Activated T-helper 2 cell treated with anti-CD3 and anti-CD28 coated beads, Interferon-gamma antibody, Interleukin-2, Interleukin-4, amounts not matched to agents 10 μg/mL and 5 μg/mL and 100 μg/mL, durations not matched to agents 14 hours and 24 hours and 36 hours (primary cell): ENCODE data around the gene GAS2L2. TPM values are rescaled to one million over a fixed set of nuclear protein-coding genes. Genes with fewer than 3 reads are reported as not detected.

Source experiments
- DNase-seq: peaks from one replicate; pipeline ENCODE4 v3.0.0; 2021; ENCODE audit warnings: low spot score
- H3K27ac Mint-ChIP-seq: one replicate; pipeline ENCODE4 v1.8.0; 2021; ENCODE audit warnings: mixed read lengths
- H3K27me3 Mint-ChIP-seq: one replicate; pipeline ENCODE4 v1.8.0; 2021; ENCODE audit warnings: low read depth, mixed read lengths
- H3K36me3 Mint-ChIP-seq: one replicate; pipeline ENCODE4 v1.8.0; 2021; ENCODE audit warnings: low read depth, mixed read lengths
- H3K4me1 Mint-ChIP-seq: one replicate; pipeline ENCODE4 v1.8.0; 2021; ENCODE audit warnings: low read depth, mixed read lengths
- H3K4me3 Mint-ChIP-seq: one replicate; pipeline ENCODE4 v1.8.0; 2021; ENCODE audit warnings: low read depth, mild to moderate bottlenecking, moderate library complexity, mixed read lengths
- H3K9me3 Mint-ChIP-seq: one replicate; pipeline ENCODE4 v1.8.0; 2021; ENCODE audit warnings: mixed read lengths
- intact Hi-C: fragments of 100-400 bp; cut with micrococcal nuclease; formaldehyde crosslinking; loops from one replicate; pipeline ENCODE4 v1.15.1; 2023
- total RNA-seq: library from RNA; stranded (reverse); gene quantifications from 2 replicates; pipeline ENCODE4 v1.2.3, GENCODE V29; 2022

GAS2L2 gene
- total RNA-seq, 1 donor from 2014 or later: not detected

GRCh38 chr17:35727635-35728034 is 25.4 kb downstream of the GAS2L2 start:
- DNase-seq: no peak
- Mint-ChIP-seq H3K9me3 (no peaks in the 10 kb centered on the region), H3K27ac (no peak overlapping the region), H3K27me3 (peaks cover 17% of the 10 kb centered on the region), H3K4me1 (peaks cover 9% of the 10 kb centered on the region), H3K36me3 (peaks cover 41% of the 10 kb centered on the region), H3K4me3 (no peak overlapping the region)
- intact Hi-C loops: no loop called here

DNA sequence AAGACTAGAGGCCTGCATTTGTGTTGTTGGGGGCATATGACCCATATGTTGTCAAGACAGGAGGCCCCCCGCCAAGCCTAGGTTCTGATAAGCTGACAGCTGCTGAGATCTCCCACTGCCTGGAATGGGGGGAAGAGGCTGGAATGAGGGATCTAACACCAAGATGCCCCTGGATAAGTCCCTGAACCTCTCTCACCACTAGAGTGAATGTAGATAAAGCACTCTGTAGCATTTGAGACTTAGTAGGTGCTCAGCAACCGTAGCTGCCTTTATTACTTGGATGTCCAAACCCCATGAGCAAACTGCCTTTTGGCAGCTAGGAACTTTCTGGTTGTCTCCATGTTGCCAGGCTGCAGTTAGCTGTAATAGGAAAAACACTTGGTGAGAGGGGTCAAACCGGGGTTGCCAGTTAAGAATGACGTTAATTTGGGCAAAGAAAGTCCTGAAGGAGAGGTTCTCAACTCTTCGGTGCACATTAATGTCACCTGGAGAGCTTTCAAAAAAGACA is 26.0 kb downstream of the GAS2L2 start:
- Mint-ChIP-seq H3K36me3 (peaks cover 42% of the 10 kb centered on the region), H3K27me3 (peaks cover 11% of the 10 kb centered on the region), H3K9me3 (no peaks in the 10 kb centered on the region), H3K4me3 (no peak overlapping the region), H3K4me1 (peaks cover 9% of the 10 kb centered on the region), H3K27ac (no peak overlapping the region)
- DNase-seq: no peak
- intact Hi-C loops: no loop called here

DNA sequence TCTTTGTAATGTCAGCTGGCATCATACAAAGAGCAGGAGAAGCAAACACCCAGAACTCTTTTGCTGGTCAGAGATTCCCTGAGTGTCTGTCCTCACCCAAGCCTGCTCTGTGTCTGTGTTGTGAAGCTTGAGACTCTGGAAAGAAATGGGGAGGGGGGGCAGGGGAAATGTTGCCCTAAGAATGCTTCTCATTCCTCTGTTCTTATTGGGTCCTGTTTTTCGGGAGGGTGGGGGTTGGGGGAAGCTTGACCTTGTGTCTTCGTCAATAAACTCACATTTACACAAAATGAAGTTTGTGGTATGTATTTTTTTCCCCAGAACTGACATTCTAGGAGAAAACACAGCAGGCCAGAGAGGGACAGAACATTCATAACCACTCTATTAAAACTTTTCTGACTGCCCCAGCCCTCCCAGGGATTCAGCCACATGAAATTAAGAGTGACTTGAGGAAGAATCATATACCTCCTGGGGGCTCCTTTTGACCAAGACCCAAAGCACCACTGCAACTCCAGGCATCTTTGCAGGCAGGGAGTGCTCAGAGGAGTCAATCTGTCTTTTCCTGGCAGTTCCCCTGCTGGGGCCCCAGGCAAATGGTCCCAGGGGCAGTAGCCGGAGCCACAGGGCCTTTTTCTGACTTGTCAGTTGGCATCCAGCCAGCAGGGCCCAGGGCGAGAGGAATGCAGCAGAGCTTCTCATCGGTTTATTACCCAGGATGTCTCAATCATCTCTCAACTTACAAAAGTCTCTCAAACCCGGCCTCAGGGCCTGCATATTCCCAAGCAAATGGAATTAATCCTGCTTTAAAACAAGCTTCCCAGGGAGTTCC is 26.7 kb downstream of the GAS2L2 start:
- Mint-ChIP-seq H3K4me1 (peaks cover 9% of the 10 kb centered on the region), H3K27ac (no peak overlapping the region), H3K4me3 (no peak overlapping the region), H3K9me3 (no peaks in the 10 kb centered on the region), H3K36me3 (peaks cover 47% of the 10 kb centered on the region), H3K27me3 (peaks cover 10% of the 10 kb centered on the region)
- intact Hi-C loops: no loop called here
- no peak for DNase-seq

- Mint-ChIP-seq H3K9me3 (no peaks in the 10 kb centered on the region), H3K4me3 (no peak overlapping the region), H3K36me3 (peaks cover 48% of the 10 kb centered on the region), H3K4me1 (peaks cover 4% of the 10 kb centered on the region), H3K27ac (no peak overlapping the region), H3K27me3 (peaks cover 4% of the 10 kb centered on the region)
- intact Hi-C loops: no loop called here
- no peak for DNase-seq
Observed at GRCh38 chr17:35725802-35726126, 27.3 kb downstream of the GAS2L2 start.

DNA sequence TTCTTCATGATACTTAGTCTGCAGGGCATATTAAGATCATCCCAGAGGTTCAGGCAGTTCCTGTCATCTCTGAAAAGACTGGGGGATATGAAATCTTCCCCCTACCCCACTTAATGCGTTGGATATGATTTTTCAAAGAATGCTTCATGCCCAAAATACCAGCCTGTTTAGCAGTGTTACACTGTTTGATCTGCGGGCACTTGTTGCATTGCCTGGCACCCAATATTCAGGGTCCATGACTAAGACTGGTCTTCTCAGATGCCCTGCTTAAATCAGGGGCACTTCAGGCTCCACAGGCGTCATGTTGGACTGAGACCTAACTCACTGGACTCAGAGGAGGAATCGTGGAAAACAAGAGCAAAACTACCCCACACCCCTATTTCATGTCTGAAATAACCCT is 28.0 kb downstream of the GAS2L2 start:
- Mint-ChIP-seq H3K4me3 (no peak overlapping the region), H3K4me1 (no peaks in the 10 kb centered on the region), H3K27ac (no peak overlapping the region), H3K9me3 (no peaks in the 10 kb centered on the region), H3K36me3 (peaks cover 48% of the 10 kb centered on the region), H3K27me3 (no peaks in the 10 kb centered on the region)
- intact Hi-C loops: no loop called here
- no peak for DNase-seq

- Mint-ChIP-seq H3K4me1 (no peaks in the 10 kb centered on the region), H3K4me3 (no peak overlapping the region), H3K27me3 (no peaks in the 10 kb centered on the region), H3K9me3 (no peaks in the 10 kb centered on the region), H3K27ac (no peak overlapping the region), H3K36me3 (peaks cover 57% of the 10 kb centered on the region)
- intact Hi-C loops: no loop called here
- DNase-seq: no peak
Observed at GRCh38 chr17:35723735-35724134, 29.3 kb downstream of the GAS2L2 start.

DNA sequence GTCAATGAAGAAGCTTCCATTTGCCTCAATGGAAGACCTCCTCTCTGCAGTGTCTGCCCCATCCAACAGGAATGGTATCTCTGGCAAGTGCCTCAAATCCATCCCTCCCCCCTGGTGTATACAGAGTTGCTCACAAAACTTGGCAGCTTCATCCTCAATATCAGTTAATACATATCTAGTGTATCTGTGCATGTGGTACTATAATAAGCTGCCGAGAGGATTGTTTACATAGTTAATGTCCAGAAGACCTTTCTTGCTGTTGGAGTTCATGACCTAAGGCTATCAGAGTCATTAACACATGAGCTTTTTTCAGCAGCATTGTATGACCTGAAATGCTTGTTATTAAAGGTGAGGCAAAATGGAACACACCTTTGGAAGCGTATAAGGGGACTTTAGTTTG is 35.6 kb downstream of the GAS2L2 start:
- Mint-ChIP-seq H3K36me3 (peaks cover 48% of the 10 kb centered on the region), H3K4me3 (no peak overlapping the region), H3K27ac (no peak overlapping the region), H3K9me3 (no peaks in the 10 kb centered on the region), H3K27me3 (no peaks in the 10 kb centered on the region), H3K4me1 (peaks cover 3% of the 10 kb centered on the region)
- DNase-seq: no peak
- intact Hi-C loops: no loop called here

- Mint-ChIP-seq H3K4me1 (peaks cover 3% of the 10 kb centered on the region), H3K27ac (no peak overlapping the region), H3K4me3 (no peak overlapping the region), H3K27me3 (no peaks in the 10 kb centered on the region), H3K36me3 (peaks cover 47% of the 10 kb centered on the region), H3K9me3 (no peaks in the 10 kb centered on the region)
- no peak for DNase-seq
- intact Hi-C loops: no loop called here
Observed at GRCh38 chr17:35716897-35717465, 36.1 kb downstream of the GAS2L2 start.

GRCh38 chr17:35716173-35716572 is 36.9 kb downstream of the GAS2L2 start:
- H3K4me1 Mint-ChIP-seq: peaks cover 3% of the 10 kb centered on the region
- H3K27me3 Mint-ChIP-seq: no peaks in the 10 kb centered on the region
- peaks cover 44% of the 10 kb centered on the region for H3K36me3 Mint-ChIP-seq
- H3K9me3 Mint-ChIP-seq: no peaks in the 10 kb centered on the region
- DNase-seq: no peak
- no peak overlapping the region for H3K27ac Mint-ChIP-seq
- intact Hi-C loops: no loop called here
- H3K4me3 Mint-ChIP-seq: no peak overlapping the region

- no peak overlapping the region for H3K27ac Mint-ChIP-seq
- peaks cover 42% of the 10 kb centered on the region for H3K36me3 Mint-ChIP-seq
- no peaks in the 10 kb centered on the region for H3K27me3 Mint-ChIP-seq
- intact Hi-C loops: no loop called here
- no peak for DNase-seq
- no peaks in the 10 kb centered on the region for H3K9me3 Mint-ChIP-seq
- peaks cover 3% of the 10 kb centered on the region for H3K4me1 Mint-ChIP-seq
- H3K4me3 Mint-ChIP-seq: no peak overlapping the region
Observed at GRCh38 chr17:35715416-35715815, 37.6 kb downstream of the GAS2L2 start.

DNA sequence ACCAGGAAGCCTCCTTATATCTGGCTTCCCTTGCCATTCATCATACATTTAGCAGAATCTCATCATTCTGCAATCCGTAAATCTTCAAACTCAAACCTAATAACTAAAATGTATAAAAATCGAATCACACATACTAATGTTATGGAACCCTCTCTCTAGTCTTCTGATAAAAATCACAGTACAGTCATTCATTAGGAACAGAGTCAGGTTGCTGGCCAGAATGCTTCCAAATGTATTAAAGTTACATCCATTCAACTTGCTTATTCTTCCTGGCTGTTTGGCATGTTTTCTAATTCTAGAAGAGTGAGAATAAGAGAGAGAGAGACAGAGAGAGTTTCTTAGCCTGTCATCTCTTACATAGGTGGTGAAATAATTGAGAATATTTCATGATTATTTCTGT is 38.1 kb downstream of the GAS2L2 start:
- Mint-ChIP-seq H3K27me3 (no peaks in the 10 kb centered on the region), H3K4me3 (no peak overlapping the region), H3K4me1 (peaks cover 3% of the 10 kb centered on the region), H3K36me3 (peaks cover 44% of the 10 kb centered on the region), H3K9me3 (no peaks in the 10 kb centered on the region), H3K27ac (no peak overlapping the region)
- no peak for DNase-seq
- intact Hi-C loops: no loop called here

DNA sequence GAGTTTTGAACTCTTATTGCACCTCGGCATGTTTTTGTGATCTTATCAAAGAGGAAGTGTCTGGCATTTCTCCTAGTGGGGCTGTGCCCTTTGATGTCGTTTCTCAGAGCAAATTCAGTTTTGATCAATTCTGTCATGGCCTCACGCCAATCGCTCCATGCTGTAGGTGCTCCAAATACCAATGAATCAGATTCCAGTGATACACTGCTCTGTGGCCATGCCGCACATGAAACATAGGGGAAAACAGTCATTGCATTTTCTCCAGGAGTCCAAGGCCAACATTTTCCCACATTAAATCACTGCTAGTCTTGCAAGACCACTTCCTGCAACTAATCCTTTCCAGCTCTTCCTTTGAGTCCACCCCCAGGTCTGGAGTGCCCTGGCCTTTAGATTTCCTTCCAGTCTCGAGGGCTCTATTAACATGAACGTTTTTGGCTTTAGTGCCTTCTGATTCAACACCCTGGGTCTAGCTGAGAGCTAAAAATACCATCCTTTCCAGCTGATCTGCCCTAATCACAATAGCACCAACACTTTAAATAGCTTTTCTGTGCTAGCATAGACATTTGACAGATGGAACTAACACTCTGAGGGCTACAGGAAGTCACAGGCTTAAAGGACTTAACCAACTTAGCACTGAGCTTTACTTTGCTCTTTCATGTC is 39.8 kb downstream of the GAS2L2 start:
- peaks cover 46% of the 10 kb centered on the region for H3K36me3 Mint-ChIP-seq
- H3K4me3 Mint-ChIP-seq: no peak overlapping the region
- peaks cover 5% of the 10 kb centered on the region for H3K4me1 Mint-ChIP-seq
- DNase-seq: no peak
- H3K27ac Mint-ChIP-seq: no peak overlapping the region
- H3K9me3 Mint-ChIP-seq: no peaks in the 10 kb centered on the region
- H3K27me3 Mint-ChIP-seq: no peaks in the 10 kb centered on the region
- intact Hi-C loops: no loop called here

- intact Hi-C loops: no loop called here
- no peak for DNase-seq
- peaks cover 11% of the 10 kb centered on the region for H3K4me1 Mint-ChIP-seq
- H3K9me3 Mint-ChIP-seq: no peaks in the 10 kb centered on the region
- H3K4me3 Mint-ChIP-seq: no peak overlapping the region
- H3K27me3 Mint-ChIP-seq: no peaks in the 10 kb centered on the region
- peaks cover 29% of the 10 kb centered on the region for H3K36me3 Mint-ChIP-seq
- H3K27ac Mint-ChIP-seq: no peak overlapping the region
Observed at GRCh38 chr17:35710950-35711349, 42.1 kb downstream of the GAS2L2 start.
